Measurements from ENCODE around the gene CLCNKB.
"Not testable (repeated sequence)": the region's sequence is repeated elsewhere in the genome, so short reads cannot be mapped to it uniquely, and the experiment has no call there.

The CLCNKB gene

GRCh38 chr1:16061266-16061665, 17.7 kb downstream of the CLCNKB start:
- DNase-seq (ENCODE audit: low spot score) = no peak

GRCh38 chr1:16061989-16062686, 18.6 kb downstream of the CLCNKB start:
- not testable (repeated sequence) for DNase-seq (ENCODE audit: low spot score)

GRCh38 chr1:16062687-16063075, 19.1 kb downstream of the CLCNKB start:
- DNase-seq (ENCODE audit: low spot score) = not testable (repeated sequence)

- DNase-seq (ENCODE audit: low spot score) = no peak
These were observed 19.7 kb downstream of the CLCNKB start for GRCh38 chr1:16063226-16063829.

GRCh38 chr1:16063921-16064320, 20.3 kb downstream of the CLCNKB start:
- no peak for DNase-seq (ENCODE audit: low spot score)

- no peak for DNase-seq (ENCODE audit: low spot score)
These were observed 21.1 kb downstream of the CLCNKB start for GRCh38 chr1:16064536-16065268.

GRCh38 chr1:16065269-16065576, 21.6 kb downstream of the CLCNKB start:
- DNase-seq (ENCODE audit: low spot score) = no peak

GRCh38 chr1:16066245-16066644, 22.7 kb downstream of the CLCNKB start:
- DNase-seq (ENCODE audit: low spot score) = no peak

GRCh38 chr1:16067127-16067768, 23.7 kb downstream of the CLCNKB start:
- no peak for DNase-seq (ENCODE audit: low spot score)

GRCh38 chr1:16067933-16068332, 24.4 kb downstream of the CLCNKB start:
- no peak for DNase-seq (ENCODE audit: low spot score)

GRCh38 chr1:16068356-16069270, 25.0 kb downstream of the CLCNKB start:
- DNase-seq (ENCODE audit: low spot score) = no peak

- DNase-seq (ENCODE audit: low spot score) = no peak
These were observed 27.2 kb downstream of the CLCNKB start for GRCh38 chr1:16070640-16071355.

GRCh38 chr1:16071614-16072013, 28.0 kb downstream of the CLCNKB start:
- DNase-seq (ENCODE audit: low spot score) = no peak

- no peak for DNase-seq (ENCODE audit: low spot score)
These were observed 28.5 kb downstream of the CLCNKB start for GRCh38 chr1:16072095-16072494.

GRCh38 chr1:16072616-16073484, 29.3 kb downstream of the CLCNKB start:
- DNase-seq (ENCODE audit: low spot score) = no peak

GRCh38 chr1:16073490-16074119, 30.0 kb downstream of the CLCNKB start, which contains the start of gene FAM131C:
FAM131C (minus strand) TSS chr1:16073651; CDS start chr1:16073442, 209 bp downstream.
- DNase-seq (ENCODE audit: low spot score) = no peak

- no peak for DNase-seq (ENCODE audit: low spot score)
These were observed 30.6 kb downstream of the CLCNKB start for GRCh38 chr1:16074217-16074616.

- DNase-seq (ENCODE audit: low spot score) = no peak
These were observed 31.9 kb downstream of the CLCNKB start for GRCh38 chr1:16075337-16076030.

Measured in COLO829 (cell line).